HG03571 (cell line): ENCODE results near the gene TBC1D22A.

Source experiments
- ATAC-seq: cut with Tn5 transposase; IDR thresholded peaks from one replicate; pipeline ENCODE4 v1.9.1; 2021; ENCODE audit not compliant: unreplicated experiment

TBC1D22A gene

DNA sequence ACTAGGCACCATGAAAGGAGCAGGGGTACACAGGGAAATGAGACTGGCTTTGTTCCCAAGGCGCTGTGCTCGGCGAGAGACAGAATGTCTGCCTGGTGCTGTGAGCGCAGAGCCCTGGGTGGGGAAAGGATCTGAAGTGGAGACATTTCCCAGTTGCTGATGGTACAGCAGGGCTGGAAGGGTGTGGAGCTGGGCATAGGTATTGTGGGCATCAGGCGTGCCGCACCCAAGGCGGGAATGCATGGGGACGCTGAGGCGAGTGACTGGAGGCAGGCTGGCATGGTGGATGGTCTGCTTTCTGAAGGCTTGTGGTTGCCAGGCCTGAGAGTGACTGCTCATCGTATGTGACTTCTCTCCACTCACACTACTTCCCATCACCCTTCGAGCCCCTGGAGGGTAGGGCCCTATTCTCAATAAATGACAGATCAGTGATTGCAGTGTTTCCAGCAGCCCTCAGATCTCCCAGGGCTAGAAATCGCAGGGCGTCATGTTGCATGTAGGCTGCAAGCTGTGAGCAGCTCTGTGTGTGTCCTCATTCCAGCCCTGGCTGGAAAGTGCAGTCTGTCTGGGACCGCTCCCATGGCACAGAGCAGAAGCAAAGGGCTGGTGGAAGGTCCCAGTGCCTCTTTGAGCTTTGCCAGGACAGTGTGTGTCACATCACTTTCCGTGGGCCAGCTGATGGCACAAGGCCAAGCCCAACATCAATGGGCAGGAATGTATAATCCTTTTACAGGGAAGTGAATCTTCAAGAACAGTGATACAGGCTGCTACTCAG is 67.7 kb downstream of the TBC1D22A start:
- no peak for ATAC-seq

DNA sequence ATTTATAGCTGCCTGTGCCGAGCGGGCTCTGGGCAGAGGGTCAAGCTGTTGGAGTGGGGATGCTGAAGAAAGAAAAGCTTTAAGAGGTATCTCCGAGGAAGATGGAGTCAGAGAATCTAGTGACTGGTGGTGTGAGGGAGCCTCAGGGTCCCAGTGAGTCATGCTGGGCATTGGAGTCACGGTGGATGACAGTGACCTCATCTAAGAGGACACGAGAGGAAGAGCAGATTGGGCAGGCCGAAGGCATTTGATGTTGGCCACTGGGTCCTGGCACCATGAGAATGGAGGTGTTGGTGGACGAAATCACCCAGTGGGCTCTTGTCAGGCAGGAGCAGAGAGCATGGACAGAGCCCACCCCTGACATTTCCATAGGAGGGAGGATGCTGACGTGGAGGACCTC is 68.4 kb downstream of the TBC1D22A start:
- no peak for ATAC-seq

DNA sequence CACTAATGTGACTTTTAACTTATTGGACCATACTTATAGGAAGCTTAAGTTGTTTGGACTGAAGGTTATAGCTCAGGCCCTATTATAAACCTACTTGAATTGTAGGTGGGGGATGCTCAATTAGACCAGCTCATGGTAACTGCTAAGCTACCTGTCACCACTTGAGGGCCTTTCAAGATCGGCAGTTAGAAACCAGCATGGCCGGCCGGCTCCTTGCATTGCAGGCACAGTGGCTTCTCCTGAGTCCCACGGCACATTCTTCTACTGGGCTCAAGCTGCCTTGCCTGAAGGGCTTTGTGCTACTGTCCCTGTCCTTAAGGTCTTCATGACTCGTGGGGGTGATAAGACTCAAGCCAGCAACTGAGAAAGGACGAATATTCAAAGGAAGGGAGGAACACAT is 70.8 kb downstream of the TBC1D22A start:
- ATAC-seq = no peak

DNA sequence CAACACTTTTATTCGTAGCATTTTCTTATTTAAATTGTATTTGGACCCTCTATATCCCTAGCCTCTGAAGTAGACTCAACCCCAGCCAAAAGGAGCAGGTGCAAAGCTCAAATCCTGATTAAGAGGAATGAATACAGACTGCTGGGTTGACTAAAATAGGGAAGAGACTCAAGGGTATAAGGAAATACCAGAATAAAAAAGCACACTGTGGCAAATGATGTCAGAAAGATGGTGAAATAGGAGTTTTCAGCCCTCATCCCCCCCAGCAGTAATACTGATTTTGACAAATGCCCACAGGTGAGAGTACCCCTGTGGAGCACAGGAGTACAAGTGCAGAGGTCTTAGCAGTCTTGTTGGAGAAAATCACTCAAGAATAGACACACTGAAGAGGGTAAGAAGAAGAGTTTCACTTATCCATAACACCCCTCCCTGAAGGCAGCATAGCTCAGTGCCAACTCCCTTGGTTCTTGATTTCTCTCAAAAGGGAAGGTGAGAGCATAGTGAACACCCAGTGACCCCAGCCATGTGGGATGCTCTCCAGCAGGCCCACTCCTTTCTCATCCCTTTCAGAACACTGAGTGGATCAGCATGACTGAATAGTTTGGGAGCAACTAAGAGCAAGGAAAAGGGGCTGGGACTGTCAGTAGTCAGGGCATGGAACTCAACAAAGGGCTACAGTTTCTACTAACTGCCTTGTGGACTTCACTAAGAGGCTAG is 71.7 kb downstream of the TBC1D22A start:
- ATAC-seq = no peak

DNA sequence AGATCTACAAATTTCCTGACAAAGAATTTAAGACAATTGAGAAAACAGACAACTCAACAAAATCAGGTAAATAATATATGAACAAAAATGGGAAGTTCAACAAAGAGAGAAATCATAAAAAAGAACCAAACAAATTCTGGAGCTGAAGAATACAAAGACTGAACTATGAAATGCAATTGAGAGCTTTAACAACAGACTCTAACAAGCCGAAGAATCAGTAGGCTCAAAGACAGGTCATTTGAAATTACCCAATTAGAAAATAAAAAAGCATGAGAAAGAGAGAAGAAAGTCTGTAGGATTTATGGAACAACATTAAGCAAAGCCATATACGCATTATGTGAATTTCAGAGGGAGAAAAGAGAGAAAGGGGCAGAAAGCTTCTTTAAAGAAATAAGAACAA is 72.8 kb downstream of the TBC1D22A start:
- ATAC-seq = no peak

DNA sequence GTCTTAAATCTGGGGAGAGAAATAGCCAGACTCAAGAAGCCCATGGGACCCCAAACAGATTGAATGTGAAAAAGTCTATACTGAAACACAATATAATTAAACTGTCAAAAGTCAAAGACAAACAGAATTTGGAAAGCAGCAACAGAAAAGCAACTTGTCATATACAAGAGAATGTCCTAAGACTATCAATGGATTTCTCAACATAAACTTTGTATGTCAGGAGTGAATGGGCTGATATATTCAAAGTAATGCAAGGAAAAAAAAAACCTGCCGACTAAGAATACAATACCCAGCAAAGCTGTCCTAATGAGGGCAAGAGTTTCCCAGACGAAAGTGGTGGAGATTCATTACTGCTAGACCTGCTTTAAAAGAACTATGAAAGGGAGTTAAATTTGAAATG is 73.2 kb downstream of the TBC1D22A start:
- ATAC-seq = no peak

DNA sequence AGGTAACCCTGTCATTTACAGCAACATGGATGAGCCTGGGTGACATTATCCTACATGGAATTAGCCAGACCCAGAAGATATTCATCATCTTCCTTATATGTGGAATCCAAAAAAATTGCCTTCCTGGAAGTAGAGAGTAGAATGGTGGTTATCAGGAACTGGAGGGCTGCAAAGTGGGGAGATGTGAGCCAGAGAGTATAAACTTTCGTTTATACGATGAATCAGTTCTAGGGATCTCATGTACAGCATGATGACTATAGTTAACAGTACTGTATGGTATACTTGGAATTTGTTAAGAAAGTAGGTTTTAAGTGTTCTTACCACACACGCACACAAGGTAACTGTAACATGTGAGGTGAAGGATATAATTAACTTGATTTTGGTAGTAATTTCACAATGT is 79.1 kb downstream of the TBC1D22A start:
- no peak for ATAC-seq

DNA sequence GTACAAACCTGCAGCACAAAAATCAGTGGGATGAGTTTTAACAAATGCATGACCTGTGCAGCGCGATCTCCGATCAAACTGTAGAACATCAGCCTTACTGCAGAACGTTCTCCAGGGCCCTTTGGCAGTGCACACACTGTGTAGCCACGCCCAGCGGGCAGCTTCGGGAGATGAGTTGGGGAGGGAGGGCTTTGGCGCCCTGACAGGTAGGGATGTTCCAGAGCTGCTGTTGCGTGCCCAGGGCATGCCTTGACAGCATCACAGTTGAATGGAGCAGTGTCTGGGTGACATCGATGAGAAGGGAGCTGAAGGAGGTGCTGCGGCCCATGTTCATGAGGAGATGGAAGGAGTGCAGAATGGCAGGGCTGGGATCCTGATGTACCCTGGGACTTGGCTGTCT is 80.2 kb downstream of the TBC1D22A start:
- ATAC-seq = no peak

DNA sequence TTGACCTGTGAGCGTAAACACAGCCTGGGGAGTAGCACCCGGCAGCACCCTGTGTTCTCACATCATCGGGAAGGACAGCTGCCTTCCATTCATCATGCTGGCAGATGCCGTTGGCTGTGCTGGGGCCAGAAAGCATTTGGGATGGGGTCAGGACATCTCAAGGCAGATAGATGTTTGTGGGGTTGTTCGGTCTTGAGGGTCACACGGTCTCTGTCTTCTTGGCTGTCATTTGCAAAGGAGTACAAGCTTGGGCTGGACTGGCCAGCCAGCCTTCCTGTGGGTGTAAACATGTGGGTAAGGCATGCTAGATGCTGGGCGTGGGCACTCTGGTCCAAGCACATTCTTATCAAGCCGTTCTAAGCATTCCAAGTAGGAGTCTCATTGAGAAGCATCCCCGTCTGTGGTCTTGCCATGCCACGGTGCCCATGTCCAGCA is 81.4 kb downstream of the TBC1D22A start:
- ATAC-seq = no peak

DNA sequence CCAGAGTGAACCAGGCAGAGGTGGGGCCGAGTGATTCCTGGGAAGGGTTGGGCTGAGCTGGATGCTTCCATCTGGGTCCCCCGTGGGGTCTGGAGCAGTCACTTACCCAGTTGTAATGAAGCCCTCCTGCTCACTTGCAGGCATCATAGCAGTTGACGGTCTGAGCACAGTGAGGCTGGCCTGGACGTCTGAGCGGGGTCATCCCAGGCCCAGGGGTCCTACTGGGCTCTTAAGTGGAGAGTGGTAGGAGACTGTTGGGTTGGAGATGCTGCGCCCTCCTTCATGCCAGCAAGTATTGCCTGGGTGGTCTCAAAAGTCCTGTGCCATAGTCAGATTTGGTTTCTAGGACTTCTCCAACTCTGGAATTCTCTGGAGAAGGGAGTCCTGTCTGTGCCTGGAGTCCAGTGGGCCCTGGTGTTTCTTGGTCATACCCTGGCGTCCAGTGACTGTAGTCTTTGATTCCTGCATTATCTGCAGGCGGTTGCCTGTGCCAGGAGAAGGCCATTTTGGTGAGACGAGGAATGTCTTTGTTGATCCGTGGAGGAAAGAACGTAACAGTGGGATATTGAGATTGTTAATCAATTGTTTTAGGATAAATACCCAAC is 82.3 kb downstream of the TBC1D22A start:
- ATAC-seq = no peak

DNA sequence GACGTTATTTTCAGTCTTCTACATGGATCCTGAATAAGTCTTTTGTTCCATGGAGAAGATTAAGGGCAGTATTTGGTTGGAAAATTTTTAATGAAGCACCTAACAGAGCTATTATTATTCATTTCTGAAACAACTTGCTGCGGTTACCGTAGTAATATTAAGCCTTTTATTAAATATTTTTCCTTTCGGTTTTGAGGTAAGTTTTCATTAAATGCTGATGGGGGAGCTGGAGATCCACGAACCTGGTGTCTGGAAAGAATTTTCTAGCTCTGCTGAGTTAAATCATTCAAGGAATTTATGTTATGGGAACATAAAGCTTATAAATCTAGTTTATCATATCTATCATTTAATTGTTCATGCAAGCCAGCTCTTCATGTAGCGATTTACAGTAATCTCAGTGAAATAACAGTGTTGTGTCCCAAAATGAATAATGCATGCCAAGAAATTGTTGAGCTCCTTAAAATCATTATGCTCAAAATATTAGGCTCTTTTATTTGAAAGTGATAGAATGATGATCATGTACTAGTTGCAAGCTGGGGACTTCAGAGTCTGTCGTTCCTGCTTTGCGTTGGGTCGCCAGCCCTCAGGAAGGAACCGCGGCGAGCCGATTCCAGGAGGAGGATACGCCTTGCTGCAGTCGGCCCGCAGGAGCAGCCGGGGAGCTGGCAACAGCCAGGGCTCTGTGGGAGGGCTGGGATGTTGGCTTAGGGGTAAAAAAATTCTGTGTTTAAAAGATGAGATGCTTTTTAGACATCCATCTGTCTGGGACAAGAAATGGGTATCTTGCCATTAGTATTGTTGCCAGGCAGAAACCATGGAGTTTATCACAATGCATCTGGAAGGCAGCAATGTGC is 83.1 kb downstream of the TBC1D22A start:
- no peak for ATAC-seq

DNA sequence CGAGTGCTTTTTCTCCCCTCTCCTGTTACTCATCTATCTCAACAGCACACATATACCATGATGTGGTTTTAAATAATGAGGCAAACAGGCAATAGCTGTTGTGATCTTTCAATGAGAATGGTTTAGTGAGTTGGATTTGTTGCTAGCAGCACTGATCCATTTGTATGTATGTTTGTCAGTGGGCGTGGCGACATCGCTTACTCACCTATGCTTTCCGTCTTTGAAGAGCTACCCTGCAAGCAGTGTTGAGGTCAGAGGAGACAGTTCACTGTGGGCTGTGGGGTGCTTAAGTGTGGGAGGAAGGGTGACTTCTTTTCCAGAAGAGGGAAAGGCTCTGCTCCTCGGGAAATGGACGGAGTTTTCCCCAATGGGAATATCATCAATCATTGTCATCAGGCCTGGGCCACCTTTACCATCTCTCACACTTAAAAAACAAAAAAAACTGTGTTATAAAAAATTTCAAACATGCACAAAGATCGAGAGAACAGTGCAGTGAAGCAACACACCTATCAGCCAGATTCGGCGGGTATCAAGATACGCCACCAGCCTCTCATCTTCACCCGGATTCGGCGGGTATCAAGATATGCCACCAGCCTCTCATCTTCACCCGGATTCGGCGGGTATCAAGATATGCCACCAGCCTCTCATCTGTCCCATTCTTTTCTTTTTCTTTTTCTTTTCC is 83.8 kb downstream of the TBC1D22A start:
- no peak for ATAC-seq

DNA sequence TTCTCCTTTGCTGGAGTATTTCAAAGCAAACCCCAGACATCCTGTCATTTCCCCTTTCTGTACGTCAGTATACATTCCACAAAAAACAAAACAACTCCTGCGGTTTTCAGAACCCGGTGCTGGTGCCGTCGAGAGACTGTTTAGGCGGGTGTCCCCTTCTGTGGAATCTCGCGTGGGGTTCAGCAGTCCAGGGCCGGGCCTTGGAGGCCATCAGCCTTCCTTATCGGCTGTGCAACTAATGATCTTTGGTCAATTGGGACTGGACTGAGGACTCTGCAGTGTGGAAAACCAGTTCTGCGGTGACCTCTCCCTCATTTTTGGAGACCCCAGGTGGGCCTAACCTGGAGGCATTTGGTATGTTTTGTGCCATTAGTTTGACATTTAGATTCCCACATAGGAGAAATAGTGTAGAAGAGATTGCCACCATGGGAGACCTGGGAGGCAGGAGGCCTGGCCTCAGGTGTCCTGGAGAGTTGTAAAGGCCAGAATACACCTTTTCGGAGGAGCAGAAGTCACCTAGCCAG is 84.4 kb downstream of the TBC1D22A start:
- no peak for ATAC-seq

DNA sequence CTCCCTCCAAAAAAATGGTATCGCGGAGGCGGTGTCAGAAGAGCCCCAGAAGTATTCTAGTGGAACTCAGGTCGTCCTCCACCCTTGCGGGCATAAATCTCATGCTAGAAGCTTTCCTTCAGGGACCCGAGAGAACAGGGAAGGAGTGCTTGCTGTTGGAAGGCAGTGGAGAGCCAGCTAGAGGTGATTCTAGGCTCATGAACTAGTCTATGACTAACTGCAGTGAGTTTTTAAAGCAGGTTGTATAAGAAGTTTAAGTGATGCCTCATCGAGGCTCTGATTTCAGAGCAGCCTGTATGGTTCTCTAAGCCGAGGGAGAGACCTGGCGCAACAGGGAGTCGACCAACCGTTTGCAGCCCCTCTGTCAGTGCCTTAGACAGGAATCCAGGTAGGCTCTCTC is 85.7 kb downstream of the TBC1D22A start:
- no peak for ATAC-seq

DNA sequence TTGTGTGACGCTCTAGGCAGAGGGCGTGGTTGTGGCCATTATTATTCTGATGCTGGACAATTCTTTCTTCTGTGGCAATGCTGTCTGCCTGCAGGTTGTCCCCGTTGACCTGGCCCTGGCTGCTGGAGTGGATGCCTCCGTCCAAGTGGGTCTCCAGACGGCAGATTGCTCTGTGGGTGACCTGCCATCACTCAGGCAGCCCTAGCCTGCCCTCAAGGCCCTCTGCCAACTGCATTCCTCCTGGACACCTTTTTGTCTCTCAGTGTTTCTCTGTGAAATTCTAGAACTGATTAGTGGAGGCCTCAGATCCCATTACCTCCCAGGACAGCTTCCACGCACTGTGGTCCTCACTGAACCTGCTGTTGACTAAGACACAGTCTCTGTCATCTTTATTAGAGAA is 86.7 kb downstream of the TBC1D22A start:
- ATAC-seq = no peak

DNA sequence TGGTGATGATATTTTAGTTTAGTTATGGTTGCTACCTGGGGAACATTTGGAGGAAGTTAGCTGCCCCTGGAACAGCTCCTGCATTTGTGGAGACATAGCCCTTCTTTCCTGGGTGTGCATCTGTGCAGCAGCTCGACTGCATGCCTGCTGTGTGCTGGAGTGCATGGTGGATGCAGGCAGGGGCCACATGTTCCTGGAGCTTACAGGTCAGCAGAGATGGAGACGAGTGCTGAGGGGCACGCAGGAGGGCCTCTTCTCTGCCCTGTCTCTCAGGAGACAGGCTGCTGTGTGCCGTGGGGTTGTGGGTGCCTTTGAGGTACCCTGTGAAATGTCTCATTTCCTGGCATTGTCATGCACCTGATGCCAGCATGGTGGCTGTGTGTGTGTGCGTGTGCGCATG is 87.5 kb downstream of the TBC1D22A start:
- ATAC-seq = no peak

DNA sequence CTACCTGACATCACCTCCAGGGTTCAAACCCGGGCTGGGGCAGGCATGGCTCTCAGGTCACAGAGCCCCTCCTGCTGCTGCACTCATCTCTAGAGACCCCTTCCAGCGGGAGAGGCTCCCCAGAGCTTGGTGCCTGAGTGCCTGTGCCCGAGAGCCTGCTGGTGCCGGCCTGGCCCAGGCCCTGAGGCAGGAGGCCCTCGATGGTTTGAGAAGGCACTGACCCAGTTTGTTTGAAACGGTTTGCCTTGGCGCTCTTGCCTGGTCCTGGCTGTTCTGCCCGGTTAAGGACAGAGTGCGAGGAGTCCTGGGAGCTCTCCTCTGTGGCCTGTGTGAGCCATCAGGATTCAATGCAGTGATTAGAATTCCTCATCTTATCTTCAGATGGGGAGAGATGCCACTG is 88.9 kb downstream of the TBC1D22A start:
- no peak for ATAC-seq

DNA sequence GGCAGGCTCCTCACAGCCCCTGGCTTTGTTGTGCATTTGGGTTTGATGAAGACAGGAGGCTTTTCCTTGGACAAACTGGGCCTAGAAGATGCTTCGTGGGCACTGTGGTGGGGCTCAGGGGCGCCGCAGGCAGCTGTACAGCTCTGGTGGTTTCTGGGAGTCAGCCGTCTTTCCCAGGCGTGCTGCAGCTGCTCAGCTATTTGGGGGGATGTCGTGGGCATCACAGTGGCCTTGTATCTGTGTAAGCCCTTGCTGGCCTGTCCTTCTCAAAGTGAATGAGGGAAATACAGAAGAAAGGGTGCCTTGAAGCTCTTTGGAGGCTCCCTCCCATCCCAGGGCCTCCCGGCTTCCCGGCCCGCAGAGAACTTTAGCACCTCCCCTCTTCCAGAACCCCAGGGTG is 89.5 kb downstream of the TBC1D22A start:
- no peak for ATAC-seq

DNA sequence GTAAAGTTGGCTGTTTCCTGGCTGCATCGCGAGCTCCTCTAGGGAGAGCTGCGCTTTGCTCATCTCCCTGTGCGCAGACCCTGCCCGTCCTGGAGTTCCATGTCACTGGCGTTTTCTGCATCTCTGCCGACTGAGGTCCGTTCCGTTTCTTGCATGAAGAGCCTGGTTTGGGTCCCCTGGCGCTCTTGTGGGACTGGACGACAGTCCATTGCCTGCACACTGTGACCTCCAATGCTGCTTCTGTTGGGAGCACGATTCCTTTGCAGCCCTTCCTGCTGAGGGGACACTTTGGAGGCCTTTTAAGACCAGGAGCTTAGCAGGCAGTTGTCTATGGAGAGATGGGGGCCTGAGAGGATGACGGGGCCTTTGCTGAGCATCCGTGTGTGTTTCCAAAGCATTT is 90.3 kb downstream of the TBC1D22A start:
- no peak for ATAC-seq

DNA sequence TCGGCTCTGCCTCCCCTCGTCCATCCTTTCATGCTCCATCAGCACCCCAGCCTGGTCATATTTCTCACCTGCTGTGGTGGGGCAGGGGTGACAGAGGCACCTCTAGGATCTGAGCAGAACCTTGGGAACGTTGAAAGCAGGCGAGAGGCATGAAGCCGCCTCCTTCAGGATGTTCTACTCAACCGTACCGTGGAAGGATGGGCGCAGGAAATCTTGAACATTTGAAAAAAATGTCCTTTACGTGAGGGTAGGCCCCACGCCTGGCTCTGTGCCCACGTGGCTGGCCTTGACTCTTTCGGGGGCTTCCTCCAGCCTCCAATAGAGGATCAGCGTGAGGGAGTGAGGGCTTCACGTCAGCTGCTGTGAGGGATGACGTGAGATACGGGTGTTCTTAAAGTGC is 90.7 kb downstream of the TBC1D22A start:
- ATAC-seq = no peak
